ENCODE data around the gene APOL3. TPM values are rescaled to one million over a fixed set of nuclear protein-coding genes. Genes with fewer than 3 reads are reported as not detected.
A peak's percentile ranks its signal among the peaks of the same experiment; 100 is the strongest.

The APOL3 gene
- total RNA-seq, 4 donors from 2014 or later = 60.9 to 149 (median 91.1) TPM

DNA sequence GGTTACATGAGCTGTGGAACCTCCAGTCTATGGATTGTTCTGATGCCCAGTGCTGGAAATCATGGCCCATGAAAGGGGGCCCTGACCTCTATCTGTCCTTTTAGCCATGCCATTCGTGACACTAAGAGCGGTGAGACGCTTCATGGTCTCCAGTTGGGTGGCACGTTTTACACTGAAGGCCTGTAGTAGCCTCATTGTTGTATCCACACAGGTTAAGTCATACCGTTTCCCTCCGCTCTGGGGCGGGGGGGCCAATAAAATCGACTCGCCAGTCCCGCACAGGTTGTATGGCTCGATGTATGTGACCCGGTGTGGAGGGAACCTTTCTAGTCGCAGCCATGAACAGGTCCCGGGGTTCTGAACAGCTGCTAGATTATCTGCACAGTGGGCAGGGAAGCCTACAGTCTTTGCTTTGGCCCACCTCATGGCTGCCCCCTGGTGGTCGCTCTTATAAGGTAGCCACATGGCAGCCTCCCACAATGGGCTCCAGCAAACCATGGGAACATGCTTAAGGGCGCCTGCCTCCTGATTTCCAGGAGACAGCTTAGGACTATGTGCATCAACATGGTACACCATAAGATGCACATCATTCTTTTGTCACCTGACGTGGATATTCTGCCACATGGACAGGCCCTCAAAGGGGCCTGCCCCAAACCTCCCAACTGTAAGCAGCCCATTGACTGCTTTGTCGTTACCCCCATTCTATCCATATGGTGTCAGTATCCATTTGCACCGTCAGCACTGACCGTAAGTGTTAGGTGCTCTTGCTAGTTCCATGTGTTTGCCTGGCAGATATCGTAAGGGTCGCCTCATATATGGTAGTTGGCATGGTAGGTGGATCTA is 19.7 kb upstream of the APOL3 start:
- Histone ChIP-seq H3K36me3 (no peaks in the 10 kb centered on the region), H3K27me3 (no peaks in the 10 kb centered on the region), H3K4me3 (no peak overlapping the region), H3K9me3 (no peaks in the 10 kb centered on the region), H3K27ac (no peak overlapping the region), H3K4me1 (peaks cover 0 to 16% (median 2%) of the 10 kb centered on the region in 4 donors)
- no peak for TF ChIP-seq POLR2A (IDR thresholded peaks at IDR 0.05)
- TF ChIP-seq CTCF (IDR thresholded peaks at IDR 0.05) = peak; percentile 82 to 93 (median 93)
- peak in 1 of 2 donors; percentile 19 for TF ChIP-seq EP300 (IDR thresholded peaks at IDR 0.05)
- 66 to 70% methylated on average over 21 of the region's 22 CpGs for WGBS, 2 donors
- peak; percentile 84 to 96 for DNase-seq (ENCODE audit: low spot score in 2 of 2)

DNA sequence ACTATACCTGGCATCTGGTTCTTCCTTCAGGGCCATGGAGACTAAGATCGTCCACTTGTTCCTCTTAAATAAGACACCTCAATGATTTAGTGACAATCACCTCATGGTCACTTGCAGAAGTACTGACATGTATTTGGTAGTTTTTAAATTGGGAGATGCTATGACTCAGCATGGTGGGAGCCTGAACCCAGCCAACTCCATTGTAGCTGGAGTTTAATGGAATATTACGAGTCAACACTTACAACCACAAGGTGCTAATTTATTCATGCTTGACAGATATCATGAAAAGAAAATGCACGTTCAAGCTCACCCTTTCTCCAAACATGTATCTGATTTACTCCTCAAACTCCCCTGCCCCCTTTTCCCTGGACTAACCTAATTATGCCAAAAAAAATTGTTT is 16.6 kb upstream of the APOL3 start:
- H3K27me3 ChIP-seq = no peaks in the 10 kb centered on the region
- DNase-seq (ENCODE audit: low spot score in 2 of 2) = no peak
- WGBS, 2 donors = 72 to 77% methylated on average over 3 of the region's 3 CpGs
- H3K4me3 ChIP-seq = no peak overlapping the region
- H3K36me3 ChIP-seq = no peaks in the 10 kb centered on the region
- TF ChIP-seq EP300 (IDR thresholded peaks at IDR 0.05) (no peak), POLR2A (IDR thresholded peaks at IDR 0.05) (no peak), CTCF (IDR thresholded peaks at IDR 0.05) (no peak)
- peaks cover 0 to 8% (median 2%) of the 10 kb centered on the region in 4 donors for H3K4me1 ChIP-seq
- H3K27ac ChIP-seq = no peak overlapping the region
- no peaks in the 10 kb centered on the region for H3K9me3 ChIP-seq

DNA sequence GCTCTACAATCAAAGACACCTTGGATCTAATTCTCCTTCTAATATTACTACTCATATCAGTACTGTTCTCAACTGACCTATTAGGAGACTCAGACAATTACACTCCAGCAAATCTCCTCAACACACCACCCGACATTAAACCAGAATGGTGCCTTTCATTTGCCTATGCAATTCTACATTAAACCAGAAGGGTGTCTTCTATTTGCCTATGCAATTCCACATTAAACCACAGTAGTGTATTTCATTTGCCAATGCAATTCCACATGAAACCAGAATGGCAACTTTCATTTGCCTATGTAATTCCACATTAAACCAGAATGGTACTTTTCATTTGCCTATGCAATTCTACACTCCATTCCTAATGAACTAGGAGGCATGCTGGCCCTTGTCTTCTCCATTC is 15.3 kb upstream of the APOL3 start:
- H3K9me3 ChIP-seq = no peaks in the 10 kb centered on the region
- DNase-seq (ENCODE audit: low spot score in 2 of 2) = no peak
- no peak overlapping the region for H3K27ac ChIP-seq
- H3K27me3 ChIP-seq = no peaks in the 10 kb centered on the region
- WGBS, 2 donors = 51 to 100% methylated on average over 1 of the region's 1 CpG
- peaks cover 0 to 8% (median 2%) of the 10 kb centered on the region in 4 donors for H3K4me1 ChIP-seq
- TF ChIP-seq POLR2A (IDR thresholded peaks at IDR 0.05) (no peak), EP300 (IDR thresholded peaks at IDR 0.05) (no peak), CTCF (IDR thresholded peaks at IDR 0.05) (no peak)
- no peaks in the 10 kb centered on the region for H3K36me3 ChIP-seq
- no peak overlapping the region for H3K4me3 ChIP-seq

DNA sequence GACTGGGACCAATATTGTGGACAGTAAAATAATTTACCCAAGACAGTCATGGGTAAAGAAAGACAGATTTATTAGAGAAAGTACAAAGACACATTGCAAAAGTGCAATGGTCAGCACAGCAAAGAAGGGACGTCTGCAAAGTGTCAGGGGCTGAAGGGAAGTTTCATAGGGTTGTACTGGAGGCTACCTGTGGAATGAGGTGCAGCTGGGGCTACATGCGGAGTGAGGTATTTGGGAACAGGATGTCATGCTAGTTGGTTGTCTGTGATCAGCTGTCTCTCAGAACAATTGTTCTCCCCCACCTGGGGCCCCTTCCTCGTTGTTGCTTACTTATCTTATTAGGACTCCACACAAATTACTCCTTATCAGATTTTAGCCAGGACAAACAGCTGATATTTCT is 11.4 kb upstream of the APOL3 start:
- Histone ChIP-seq H3K9me3 (no peaks in the 10 kb centered on the region), H3K4me3 (no peak overlapping the region), H3K27ac (no peak overlapping the region), H3K36me3 (no peaks in the 10 kb centered on the region), H3K4me1 (no peaks in the 10 kb centered on the region), H3K27me3 (no peaks in the 10 kb centered on the region)
- WGBS, 2 donors = 52 to 55% methylated on average over 3 of the region's 3 CpGs
- no peak for DNase-seq (ENCODE audit: low spot score in 2 of 2)
- TF ChIP-seq POLR2A (IDR thresholded peaks at IDR 0.05) (no peak), EP300 (IDR thresholded peaks at IDR 0.05) (no peak), CTCF (IDR thresholded peaks at IDR 0.05) (no peak)

DNA sequence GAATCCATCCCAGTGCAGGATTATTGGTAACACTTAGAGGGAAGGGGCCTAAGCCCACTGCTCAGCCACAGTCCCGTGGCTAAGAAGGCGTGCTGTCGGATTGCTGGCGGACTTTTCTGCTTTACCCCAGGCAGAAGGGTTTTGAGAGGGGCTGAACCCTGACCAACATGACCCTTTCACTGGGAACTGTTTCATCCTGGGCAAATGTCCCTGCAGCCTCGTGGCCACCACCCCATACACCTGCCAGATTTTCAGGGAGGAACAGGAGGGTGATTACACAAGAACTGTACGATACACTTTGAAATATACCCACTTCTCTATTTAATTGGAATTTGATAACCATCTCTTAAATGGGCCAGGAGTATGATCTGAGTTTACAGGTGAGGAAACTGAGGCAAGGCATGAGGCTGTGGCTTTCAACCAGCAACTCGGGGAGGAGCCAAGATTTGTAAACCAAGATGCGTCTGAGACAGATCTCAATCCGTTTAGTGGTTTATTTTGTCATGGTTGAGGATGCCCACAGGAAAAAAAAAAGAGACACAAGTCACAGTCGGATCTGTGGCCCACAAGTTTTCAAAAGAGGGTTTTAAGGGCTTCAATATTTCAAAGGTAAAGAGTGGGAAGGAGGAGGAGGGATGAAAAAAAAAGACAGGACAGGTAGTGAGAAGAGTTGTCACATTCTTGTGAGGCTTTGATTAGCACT is 6.1 kb upstream of the APOL3 start:
- WGBS, 2 donors = 74 to 84% methylated on average over 10 of the region's 10 CpGs
- Histone ChIP-seq H3K9me3 (no peaks in the 10 kb centered on the region), H3K27me3 (no peaks in the 10 kb centered on the region), H3K36me3 (no peaks in the 10 kb centered on the region), H3K4me3 (no peak overlapping the region), H3K27ac (no peak overlapping the region), H3K4me1 (peaks cover 0 to 19% (median 10%) of the 10 kb centered on the region in 4 donors)
- TF ChIP-seq CTCF (IDR thresholded peaks at IDR 0.05) (no peak), EP300 (IDR thresholded peaks at IDR 0.05) (no peak), POLR2A (IDR thresholded peaks at IDR 0.05) (no peak)
- no peak for DNase-seq (ENCODE audit: low spot score in 2 of 2)
